GM23338 (cell line): ENCODE data around the gene ACADS. TPM values are rescaled to one million over a fixed set of nuclear protein-coding genes. Genes with fewer than 3 reads are reported as not detected.

Source experiments
- ATAC-seq: fragments of 200-7000 bp; cut with Tn5 transposase; 3 replicates; pipeline ENCODE4 v1.9.1; 2020
- DNase-seq: peaks from one replicate; pipeline ENCODE4 v3.0.0-alpha.2; 2015; ENCODE audit warnings: low spot score
- H2AFZ ChIP-seq: fragments of 200-600 bp; sonication (generic); 2 replicates; pipeline ENCODE4 v1.8.0; 2016; ENCODE audit warnings: antibody characterized with exemption, mild to moderate bottlenecking, moderate library complexity
- H3F3A ChIP-seq: fragments of 200-600 bp; sonication (generic); replicated peaks from 2 replicates; pipeline ENCODE4 v1.8.0; 2017; ENCODE audit warnings: antibody characterized with exemption, mixed run types, low read depth
- H3K27ac ChIP-seq: fragments of 200-600 bp; sonication (generic); 2 replicates; pipeline ENCODE4 v1.6.1; 2016; ENCODE audit warnings: low read depth
- H3K27me3 ChIP-seq: fragments of 200-600 bp; sonication (generic); 2 replicates; pipeline ENCODE4 v1.8.0; 2016; ENCODE audit warnings: mild to moderate bottlenecking, mixed run types, moderate library complexity; ENCODE audit not compliant: insufficient read depth
- H3K36me3 ChIP-seq: fragments of 200-600 bp; sonication (generic); 2 replicates; pipeline ENCODE4 v1.8.0; 2016; ENCODE audit warnings: mild to moderate bottlenecking; ENCODE audit not compliant: insufficient read depth
- H3K4me1 ChIP-seq: fragments of 200-600 bp; sonication (generic); 2 replicates; pipeline ENCODE4 v1.8.0; 2016; ENCODE audit warnings: mild to moderate bottlenecking, moderate library complexity; ENCODE audit not compliant: insufficient read depth
- H3K4me2 ChIP-seq: fragments of 200-600 bp; sonication (generic); 2 replicates; pipeline ENCODE4 v1.7.1; 2017; ENCODE audit warnings: mixed run types
- H3K4me3 ChIP-seq: fragments of 200-600 bp; sonication (generic); 2 replicates; pipeline ENCODE4 v1.6.1; 2016; ENCODE audit warnings: mixed run types
- H3K79me2 ChIP-seq: fragments of 200-600 bp; sonication (generic); replicated peaks from 2 replicates; pipeline ENCODE4 v1.8.0; 2017; ENCODE audit warnings: mild to moderate bottlenecking; ENCODE audit not compliant: insufficient read depth
- H3K9me2 ChIP-seq: fragments of 200-600 bp; sonication (generic); 2 replicates; pipeline ENCODE4 v1.8.0; 2017; ENCODE audit not compliant: insufficient read depth
- H4K20me1 ChIP-seq: fragments of 200-600 bp; sonication (generic); replicated peaks from 2 replicates; pipeline ENCODE4 v1.8.0; 2017; ENCODE audit warnings: mild to moderate bottlenecking; ENCODE audit not compliant: insufficient read depth
- H3K27ac Mint-ChIP-seq: 2 replicates; pipeline ENCODE4 v1.8.0; 2020; ENCODE audit warnings: inconsistent platforms, mild to moderate bottlenecking, moderate library complexity, mixed read lengths
- H3K27me3 Mint-ChIP-seq: 3 replicates; pipeline ENCODE4 v1.8.0; 2022; ENCODE audit warnings: low read depth, mild to moderate bottlenecking, moderate library complexity, mixed read lengths, inconsistent platforms; ENCODE audit not compliant: insufficient read depth, poor library complexity
- H3K36me3 Mint-ChIP-seq: 3 replicates; pipeline ENCODE4 v1.8.0; 2021; ENCODE audit warnings: low read depth, mild to moderate bottlenecking, inconsistent platforms, moderate library complexity, mixed read lengths
- H3K4me1 Mint-ChIP-seq: 3 replicates; pipeline ENCODE4 v1.8.0; 2020; ENCODE audit warnings: mild to moderate bottlenecking, inconsistent platforms, mixed read lengths
- H3K4me3 Mint-ChIP-seq: 3 replicates; pipeline ENCODE4 v1.8.0; 2021; ENCODE audit warnings: moderate library complexity, mild to moderate bottlenecking, inconsistent platforms, mixed read lengths
- H3K9me3 Mint-ChIP-seq: 3 replicates; pipeline ENCODE4 v1.8.0; 2020; ENCODE audit warnings: moderate library complexity, mild to moderate bottlenecking, inconsistent platforms, mixed read lengths
- CREB1 ChIP-seq: fragments of 250-450 bp; sonication (Bioruptor Pico); IDR thresholded peaks from 2 replicates; pipeline ENCODE4 v1.5.0; 2020; ENCODE audit warnings: low read depth, mild to moderate bottlenecking, moderate library complexity
- EZH2 ChIP-seq: fragments of 200-600 bp; sonication (generic); IDR thresholded peaks from one replicate; pipeline ENCODE4 v1.8.0; 2017; ENCODE audit warnings: antibody characterized with exemption, mild to moderate bottlenecking, low read depth; ENCODE audit not compliant: unreplicated experiment
- EZH2phosphoT487 ChIP-seq: fragments of 200-600 bp; sonication (generic); IDR thresholded peaks from one replicate; pipeline ENCODE4 v1.8.1; 2018; ENCODE audit warnings: antibody characterized with exemption; ENCODE audit not compliant: unreplicated experiment
- JUNB ChIP-seq: IDR thresholded peaks from one replicate; pipeline ENCODE4 v1.6.1; 2016; ENCODE audit warnings: antibody characterized with exemption; ENCODE audit not compliant: unreplicated experiment
- NANOG ChIP-seq: IDR thresholded peaks from 2 replicates; pipeline ENCODE4 v1.6.1; 2016; ENCODE audit warnings: antibody characterized with exemption, borderline replicate concordance
- POLR2AphosphoS5 ChIP-seq: IDR thresholded peaks from 2 replicates; pipeline ENCODE4 v1.6.1; 2016; ENCODE audit warnings: antibody characterized with exemption, low read depth
- STAT1 ChIP-seq: IDR thresholded peaks from one replicate; pipeline ENCODE4 v1.6.1; 2016; ENCODE audit warnings: antibody characterized with exemption; ENCODE audit not compliant: unreplicated experiment
- ZNF114 ChIP-seq: fragments of 250-450 bp; sonication (Bioruptor Pico); IDR thresholded peaks from 2 replicates; pipeline ENCODE4 v1.5.0; 2020; ENCODE audit warnings: mild to moderate bottlenecking, moderate library complexity
- ZNF331 ChIP-seq: fragments of 250-450 bp; sonication (Bioruptor Pico); IDR thresholded peaks from 2 replicates; pipeline ENCODE4 v1.5.0; 2020; ENCODE audit warnings: low read depth, mild to moderate bottlenecking, moderate library complexity
- polyA plus RNA-seq: library from polyadenylated mRNA; unstranded; fragments of >200 nt; fragmentation: Nextera tagmentation; extraction: Ambion mirVana; gene quantifications from 2 replicates; pipeline ENCODE4 v1.2.1, GENCODE V29; 2016
- total RNA-seq: library from RNA; depleted of rRNA; stranded (reverse); fragments of >200 nt; shearing (Covaris generic); gene quantifications from 2 replicates; pipeline ENCODE4 v1.2.3, GENCODE V29; 2014
- TF ChIP-seq, protein P1 (sequence below): IDR thresholded peaks from 2 replicates; pipeline ENCODE4 v1.6.1; 2016; ENCODE audit warnings: antibody characterized with exemption
- TF ChIP-seq, protein P2 (sequence below), 2 experiments: fragments of 200-600 bp in 1 of 2; sonication (generic) in 1 of 2; conservative IDR thresholded peaks; 2 replicates each; pipeline versions ENCODE4 v1.5.1 to v1.6.1; 2016 to 2017; ENCODE audit warnings: antibody characterized with exemption in 2 of 2, low read depth in 2 of 2, mild to moderate bottlenecking in 2 of 2, moderate library complexity in 1 of 2
- TF ChIP-seq, protein P3 (sequence below): fragments of 250-450 bp; sonication (Bioruptor Pico); IDR thresholded peaks from 2 replicates; pipeline ENCODE4 v1.5.0; 2020; ENCODE audit warnings: mild to moderate bottlenecking, moderate library complexity

The ACADS gene
- total and polyA plus RNA-seq, 2 experiments from 2014 or later = 3.1 to 5.7 TPM

DNA sequence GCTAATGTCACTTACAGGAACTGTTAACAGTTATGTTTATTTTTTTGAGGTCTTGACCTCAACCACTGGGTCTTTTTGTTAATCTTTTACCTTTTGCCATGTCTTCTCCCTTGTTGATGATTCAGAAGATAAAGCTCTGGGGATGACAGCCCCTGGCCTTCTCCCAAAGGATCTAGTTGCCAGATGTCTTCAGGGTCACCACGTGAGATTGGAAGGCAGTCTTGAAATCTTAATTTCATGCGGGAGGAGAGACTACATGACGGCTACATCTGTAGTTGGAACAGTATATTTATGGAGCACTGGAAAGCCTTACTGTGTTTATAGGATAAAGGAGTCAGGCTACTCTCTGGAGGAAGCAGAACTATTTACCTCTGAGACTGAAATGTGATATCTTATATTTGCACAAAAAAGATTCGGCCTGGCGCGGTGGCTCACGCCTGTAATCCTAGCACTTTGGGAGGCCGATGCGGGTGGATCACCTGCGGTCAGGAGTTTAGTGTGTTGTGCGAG is 33.0 kb upstream of the ACADS start (continued):
- TF ChIP-seq, protein P1, sequence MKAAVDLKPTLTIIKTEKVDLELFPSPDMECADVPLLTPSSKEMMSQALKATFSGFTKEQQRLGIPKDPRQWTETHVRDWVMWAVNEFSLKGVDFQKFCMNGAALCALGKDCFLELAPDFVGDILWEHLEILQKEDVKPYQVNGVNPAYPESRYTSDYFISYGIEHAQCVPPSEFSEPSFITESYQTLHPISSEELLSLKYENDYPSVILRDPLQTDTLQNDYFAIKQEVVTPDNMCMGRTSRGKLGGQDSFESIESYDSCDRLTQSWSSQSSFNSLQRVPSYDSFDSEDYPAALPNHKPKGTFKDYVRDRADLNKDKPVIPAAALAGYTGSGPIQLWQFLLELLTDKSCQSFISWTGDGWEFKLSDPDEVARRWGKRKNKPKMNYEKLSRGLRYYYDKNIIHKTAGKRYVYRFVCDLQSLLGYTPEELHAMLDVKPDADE = no peak
- TF ChIP-seq STAT1 (no peak), EZH2phosphoT487 (no peak), CREB1 (CRISPR knock-in tag) (no peak), JUNB (no peak), POLR2AphosphoS5 (no peak)

DNA sequence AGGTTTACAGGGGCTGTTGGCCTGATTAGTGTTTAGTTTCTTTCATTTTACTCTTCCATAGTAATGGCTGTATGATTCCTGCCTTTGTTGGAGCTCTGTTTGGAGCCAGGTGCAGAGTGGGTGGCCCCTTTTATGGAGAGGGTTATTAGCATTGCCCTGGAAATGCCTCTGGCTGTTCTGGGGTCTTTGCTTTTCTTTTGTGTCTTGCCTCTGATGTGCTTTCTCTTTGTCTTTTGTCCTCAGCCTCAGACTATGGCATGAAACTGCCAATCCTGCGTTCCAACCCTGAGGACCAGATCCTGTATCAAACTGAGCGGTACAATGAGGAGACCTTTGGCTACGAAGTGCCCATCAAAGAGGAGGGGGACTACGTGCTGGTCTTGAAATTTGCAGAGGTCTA is 31.8 kb upstream of the ACADS start:
- peaks cover 51% of the 10 kb centered on the region for H3K4me1 Mint-ChIP-seq
- Histone ChIP-seq H4K20me1 (peaks cover 53% of the 10 kb centered on the region), H3K9me2 (no peaks in the 10 kb centered on the region), H3K4me1 (peaks cover 54% of the 10 kb centered on the region), H3K27me3 (no peaks in the 10 kb centered on the region), H2AFZ (no peak overlapping the region), H3K79me2 (peaks cover 89% of the 10 kb centered on the region), H3K27ac (peak overlapping the region; percentile 80), H3K4me2 (peak overlapping the region; percentile 95), H3F3A (peaks cover 21% of the 10 kb centered on the region), H3K4me3 (peak overlapping the region; percentile 18; the same call in 1 of the 2 replicates), H3K36me3 (peaks cover 40% of the 10 kb centered on the region)
- H3K27ac Mint-ChIP-seq = peak overlapping the region; percentile 77
- peak overlapping the region; percentile 10; the same call in 1 of the 3 replicates for H3K4me3 Mint-ChIP-seq
- DNase-seq (peak; percentile 22), ATAC-seq (peak; percentile 24)
- H3K27me3 Mint-ChIP-seq = peaks cover 3% of the 10 kb centered on the region
- peaks cover 49% of the 10 kb centered on the region for H3K36me3 Mint-ChIP-seq
- no peaks in the 10 kb centered on the region for H3K9me3 Mint-ChIP-seq
- TF ChIP-seq ZNF114 (no peak), NANOG (no peak), JUNB (no peak), CREB1 (CRISPR knock-in tag) (no peak), EZH2 (no peak), ZNF331 (CRISPR knock-in tag) (no peak), STAT1 (no peak)
- TF ChIP-seq, protein P1 = no peak
- TF ChIP-seq, protein P2, sequence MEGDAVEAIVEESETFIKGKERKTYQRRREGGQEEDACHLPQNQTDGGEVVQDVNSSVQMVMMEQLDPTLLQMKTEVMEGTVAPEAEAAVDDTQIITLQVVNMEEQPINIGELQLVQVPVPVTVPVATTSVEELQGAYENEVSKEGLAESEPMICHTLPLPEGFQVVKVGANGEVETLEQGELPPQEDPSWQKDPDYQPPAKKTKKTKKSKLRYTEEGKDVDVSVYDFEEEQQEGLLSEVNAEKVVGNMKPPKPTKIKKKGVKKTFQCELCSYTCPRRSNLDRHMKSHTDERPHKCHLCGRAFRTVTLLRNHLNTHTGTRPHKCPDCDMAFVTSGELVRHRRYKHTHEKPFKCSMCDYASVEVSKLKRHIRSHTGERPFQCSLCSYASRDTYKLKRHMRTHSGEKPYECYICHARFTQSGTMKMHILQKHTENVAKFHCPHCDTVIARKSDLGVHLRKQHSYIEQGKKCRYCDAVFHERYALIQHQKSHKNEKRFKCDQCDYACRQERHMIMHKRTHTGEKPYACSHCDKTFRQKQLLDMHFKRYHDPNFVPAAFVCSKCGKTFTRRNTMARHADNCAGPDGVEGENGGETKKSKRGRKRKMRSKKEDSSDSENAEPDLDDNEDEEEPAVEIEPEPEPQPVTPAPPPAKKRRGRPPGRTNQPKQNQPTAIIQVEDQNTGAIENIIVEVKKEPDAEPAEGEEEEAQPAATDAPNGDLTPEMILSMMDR (conservative IDR thresholded peaks at IDR 0.05; ENCODE audit: low read depth in 2 of 2) = no peak
- TF ChIP-seq, protein P3, sequence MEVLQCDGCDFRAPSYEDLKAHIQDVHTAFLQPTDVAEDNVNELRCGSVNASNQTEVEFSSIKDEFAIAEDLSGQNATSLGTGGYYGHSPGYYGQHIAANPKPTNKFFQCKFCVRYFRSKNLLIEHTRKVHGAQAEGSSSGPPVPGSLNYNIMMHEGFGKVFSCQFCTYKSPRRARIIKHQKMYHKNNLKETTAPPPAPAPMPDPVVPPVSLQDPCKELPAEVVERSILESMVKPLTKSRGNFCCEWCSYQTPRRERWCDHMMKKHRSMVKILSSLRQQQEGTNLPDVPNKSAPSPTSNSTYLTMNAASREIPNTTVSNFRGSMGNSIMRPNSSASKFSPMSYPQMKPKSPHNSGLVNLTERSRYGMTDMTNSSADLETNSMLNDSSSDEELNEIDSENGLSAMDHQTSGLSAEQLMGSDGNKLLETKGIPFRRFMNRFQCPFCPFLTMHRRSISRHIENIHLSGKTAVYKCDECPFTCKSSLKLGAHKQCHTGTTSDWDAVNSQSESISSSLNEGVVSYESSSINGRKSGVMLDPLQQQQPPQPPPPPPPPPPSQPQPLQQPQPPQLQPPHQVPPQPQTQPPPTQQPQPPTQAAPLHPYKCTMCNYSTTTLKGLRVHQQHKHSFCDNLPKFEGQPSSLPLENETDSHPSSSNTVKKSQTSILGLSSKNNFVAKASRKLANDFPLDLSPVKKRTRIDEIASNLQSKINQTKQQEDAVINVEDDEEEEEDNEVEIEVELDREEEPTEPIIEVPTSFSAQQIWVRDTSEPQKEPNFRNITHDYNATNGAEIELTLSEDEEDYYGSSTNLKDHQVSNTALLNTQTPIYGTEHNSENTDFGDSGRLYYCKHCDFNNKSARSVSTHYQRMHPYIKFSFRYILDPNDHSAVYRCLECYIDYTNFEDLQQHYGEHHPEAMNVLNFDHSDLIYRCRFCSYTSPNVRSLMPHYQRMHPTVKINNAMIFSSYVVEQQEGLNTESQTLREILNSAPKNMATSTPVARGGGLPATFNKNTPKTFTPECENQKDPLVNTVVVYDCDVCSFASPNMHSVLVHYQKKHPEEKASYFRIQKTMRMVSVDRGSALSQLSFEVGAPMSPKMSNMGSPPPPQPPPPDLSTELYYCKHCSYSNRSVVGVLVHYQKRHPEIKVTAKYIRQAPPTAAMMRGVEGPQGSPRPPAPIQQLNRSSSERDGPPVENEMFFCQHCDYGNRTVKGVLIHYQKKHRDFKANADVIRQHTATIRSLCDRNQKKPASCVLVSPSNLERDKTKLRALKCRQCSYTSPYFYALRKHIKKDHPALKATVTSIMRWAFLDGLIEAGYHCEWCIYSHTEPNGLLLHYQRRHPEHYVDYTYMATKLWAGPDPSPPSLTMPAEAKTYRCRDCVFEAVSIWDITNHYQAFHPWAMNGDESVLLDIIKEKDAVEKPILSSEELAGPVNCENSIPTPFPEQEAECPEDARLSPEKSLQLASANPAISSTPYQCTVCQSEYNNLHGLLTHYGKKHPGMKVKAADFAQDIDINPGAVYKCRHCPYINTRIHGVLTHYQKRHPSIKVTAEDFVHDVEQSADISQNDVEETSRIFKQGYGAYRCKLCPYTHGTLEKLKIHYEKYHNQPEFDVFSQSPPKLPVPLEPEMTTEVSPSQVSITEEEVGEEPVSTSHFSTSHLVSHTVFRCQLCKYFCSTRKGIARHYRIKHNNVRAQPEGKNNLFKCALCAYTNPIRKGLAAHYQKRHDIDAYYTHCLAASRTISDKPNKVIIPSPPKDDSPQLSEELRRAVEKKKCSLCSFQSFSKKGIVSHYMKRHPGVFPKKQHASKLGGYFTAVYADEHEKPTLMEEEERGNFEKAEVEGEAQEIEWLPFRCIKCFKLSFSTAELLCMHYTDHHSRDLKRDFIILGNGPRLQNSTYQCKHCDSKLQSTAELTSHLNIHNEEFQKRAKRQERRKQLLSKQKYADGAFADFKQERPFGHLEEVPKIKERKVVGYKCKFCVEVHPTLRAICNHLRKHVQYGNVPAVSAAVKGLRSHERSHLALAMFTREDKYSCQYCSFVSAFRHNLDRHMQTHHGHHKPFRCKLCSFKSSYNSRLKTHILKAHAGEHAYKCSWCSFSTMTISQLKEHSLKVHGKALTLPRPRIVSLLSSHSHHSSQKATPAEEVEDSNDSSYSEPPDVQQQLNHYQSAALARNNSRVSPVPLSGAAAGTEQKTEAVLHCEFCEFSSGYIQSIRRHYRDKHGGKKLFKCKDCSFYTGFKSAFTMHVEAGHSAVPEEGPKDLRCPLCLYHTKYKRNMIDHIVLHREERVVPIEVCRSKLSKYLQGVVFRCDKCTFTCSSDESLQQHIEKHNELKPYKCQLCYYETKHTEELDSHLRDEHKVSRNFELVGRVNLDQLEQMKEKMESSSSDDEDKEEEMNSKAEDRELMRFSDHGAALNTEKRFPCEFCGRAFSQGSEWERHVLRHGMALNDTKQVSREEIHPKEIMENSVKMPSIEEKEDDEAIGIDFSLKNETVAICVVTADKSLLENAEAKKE = no peak
